ENCODE data around the gene FKBP1B.
"Not testable (repeated sequence)": the region's sequence is repeated elsewhere in the genome, so short reads cannot be mapped to it uniquely, and the experiment has no call there.

FKBP1B gene

DNA sequence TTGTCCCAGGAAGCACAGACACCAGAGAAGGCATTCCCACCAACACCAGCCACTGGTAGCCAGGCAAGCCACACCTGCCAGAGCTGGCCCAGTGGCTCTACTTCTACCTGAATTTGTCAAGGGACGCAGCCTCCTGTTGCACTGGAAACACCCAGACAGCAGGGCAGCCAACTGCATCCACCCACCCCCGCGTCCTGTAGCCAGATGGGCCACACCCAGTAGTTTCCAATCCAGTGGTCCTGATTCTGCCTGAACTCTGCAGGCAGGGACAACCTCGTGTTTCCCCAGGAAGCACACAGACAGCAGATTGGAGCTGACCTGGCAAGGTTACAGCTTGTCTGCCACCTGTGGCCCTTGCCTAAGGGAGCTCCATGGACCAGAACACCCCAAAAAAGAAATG, 55.4 kb downstream of the FKBP1B start:
- no peak for DNase-seq

DNA sequence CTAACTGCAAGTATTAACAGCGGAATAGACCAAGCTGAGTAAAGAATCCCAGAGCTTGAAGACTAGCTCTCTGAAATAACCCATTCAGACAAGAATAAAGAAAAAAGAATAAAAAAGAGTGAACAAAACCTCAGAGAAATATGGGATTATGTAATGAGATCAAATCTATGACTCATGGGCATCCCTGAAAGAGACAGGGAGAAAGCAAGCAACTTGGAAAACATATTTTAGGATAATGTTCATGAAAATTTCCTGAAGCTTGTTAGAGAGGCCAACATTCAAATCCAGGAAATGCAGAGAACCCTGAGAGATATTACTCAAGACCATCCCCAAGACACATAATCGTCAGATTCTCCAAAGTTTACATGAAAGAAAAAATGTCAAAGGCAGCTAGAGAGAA, 56.3 kb downstream of the FKBP1B start:
- no peak for DNase-seq

DNA sequence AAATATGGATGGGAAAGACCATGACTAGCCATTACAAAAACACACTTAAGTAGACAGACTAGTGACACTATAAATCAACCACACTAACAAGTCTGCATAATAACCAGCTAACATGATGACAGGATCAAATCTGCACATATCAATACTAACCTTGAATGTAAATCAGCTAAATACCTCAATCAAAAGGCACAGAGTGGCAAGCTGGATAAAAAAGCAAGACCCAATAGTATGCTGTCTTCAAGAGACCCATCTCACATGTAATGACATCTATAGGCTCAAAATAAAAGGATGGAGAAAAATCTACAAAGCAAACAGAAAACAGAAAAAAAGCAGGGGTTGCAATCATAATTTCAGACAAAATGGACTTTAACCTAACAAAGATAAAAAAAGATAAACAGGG, 57.2 kb downstream of the FKBP1B start:
- no peak for DNase-seq

DNA sequence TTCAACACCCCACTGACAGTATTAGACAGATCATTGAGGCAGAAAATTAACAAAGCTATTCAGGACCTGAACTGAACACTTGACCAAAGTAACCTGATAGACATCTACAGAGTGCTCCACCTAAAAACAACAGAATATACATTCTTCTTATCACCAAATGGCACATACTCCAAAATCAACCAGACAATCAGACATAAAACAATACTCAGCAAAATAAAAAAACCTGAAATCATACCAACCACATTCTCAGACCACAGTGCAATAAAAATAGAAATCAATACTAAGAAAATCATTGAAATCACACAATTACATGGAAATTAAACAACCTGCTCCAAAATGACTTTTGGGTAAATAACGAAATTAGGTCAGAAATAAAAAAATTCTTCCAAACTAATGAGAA, 57.8 kb downstream of the FKBP1B start:
- no peak for DNase-seq

DNA sequence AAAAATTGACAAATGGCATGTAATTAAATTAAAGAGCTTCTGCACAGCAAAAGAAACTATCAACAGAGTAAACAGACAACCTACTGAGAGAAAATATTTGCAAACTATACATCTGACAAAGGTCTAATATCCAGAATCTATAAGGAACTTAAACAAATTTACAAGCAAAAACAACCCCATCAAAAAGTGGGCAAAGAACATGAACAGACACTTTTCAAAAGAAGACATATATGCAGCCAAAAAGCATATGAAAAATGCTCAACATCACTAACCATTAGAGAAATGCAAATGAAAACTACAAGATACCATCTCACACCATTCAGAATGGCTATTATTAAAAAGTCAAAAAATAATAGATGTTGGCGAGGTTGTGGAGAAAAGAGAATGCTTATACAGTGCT, 59.9 kb downstream of the FKBP1B start:
- DNase-seq = not testable (repeated sequence)

DNA sequence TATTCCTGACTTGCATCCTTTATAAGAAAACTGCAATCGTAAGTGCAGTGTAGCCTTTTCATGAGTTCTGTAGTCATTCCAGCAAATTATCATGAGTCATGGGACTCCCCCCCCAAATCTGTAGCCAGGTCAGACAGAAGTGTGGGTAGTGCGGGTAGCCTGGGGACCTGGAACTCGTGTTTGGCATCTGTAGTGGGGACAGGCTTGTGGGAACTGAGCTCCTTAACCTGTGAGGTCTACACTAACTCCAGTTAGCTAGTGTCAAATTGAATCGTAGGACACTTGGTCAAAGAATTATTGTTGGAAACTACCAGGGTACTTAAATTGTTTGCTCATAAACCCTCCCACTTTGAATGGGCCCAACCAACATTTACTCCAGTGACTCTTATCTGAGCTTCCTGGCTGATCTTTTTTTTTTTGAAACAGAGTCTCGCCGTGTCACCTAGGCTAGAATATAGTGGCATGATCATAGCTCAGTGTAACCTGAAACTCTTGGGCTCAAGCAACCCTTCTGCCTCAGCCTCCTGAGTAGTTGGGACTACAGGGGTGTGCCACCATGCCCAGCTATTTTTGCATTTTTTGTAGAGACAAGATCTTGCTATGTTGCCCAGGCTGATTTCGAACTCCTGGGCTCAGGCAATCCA, 61.2 kb downstream of the FKBP1B start:
- no peak for DNase-seq

DNA sequence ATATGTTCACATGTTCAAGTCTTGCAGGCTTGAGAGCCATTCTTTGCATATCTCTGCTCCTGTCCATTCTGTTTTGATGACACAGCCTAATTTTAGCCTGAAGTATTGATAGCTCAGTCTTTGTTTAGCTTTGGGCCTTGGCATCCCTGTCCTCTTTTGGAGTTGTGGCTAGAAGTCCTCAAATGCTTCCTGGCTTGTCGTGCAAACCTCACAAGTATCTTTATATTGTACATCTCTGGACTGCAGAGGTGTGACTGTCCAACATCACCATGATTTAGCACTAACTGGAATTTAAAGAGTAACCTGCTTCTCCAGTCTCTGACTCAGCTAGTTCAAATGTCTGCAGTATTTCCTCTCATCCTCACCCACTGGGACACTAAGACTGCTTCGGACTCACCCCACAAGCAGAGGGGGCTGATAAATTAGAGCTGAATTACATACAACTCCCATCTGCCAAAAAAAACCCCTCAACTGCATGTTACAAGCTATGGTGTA, 61.9 kb downstream of the FKBP1B start:
- DNase-seq = no peak
